Sigmoid colon (tissue), 4 donors: ENCODE data around the gene KIAA0040.

Experiments used
- POLR2A ChIP-seq, 2 donors: fragments of 450-650 bp; IDR thresholded peaks; one replicate each; pipeline ENCODE4 v1.6.1; 2016; ENCODE audit warnings: antibody characterized with exemption in 2 of 2, mild to moderate bottlenecking in 2 of 2, moderate library complexity in 2 of 2
- POLR2AphosphoS5 ChIP-seq, 4 donors: sonication (generic); formaldehyde crosslinking; IDR thresholded peaks; one replicate each; pipeline ENCODE4 v1.6.1; 2017; ENCODE audit warnings: antibody characterized with exemption in 4 of 4

GRCh38 chr1:175192630-175193526 lies at the start of gene KIAA0040:
- TF ChIP-seq POLR2A (IDR thresholded peaks at IDR 0.05), result no peak
- TF ChIP-seq POLR2AphosphoS5 (IDR thresholded peaks at IDR 0.05), result peak in 3 of 4 donors; percentile 23 to 57 (median 39)
